CD4-positive, alpha-beta T cell (primary cell): ENCODE data around the gene KCNC1. TPM values are rescaled to one million over a fixed set of nuclear protein-coding genes. Genes with fewer than 3 reads are reported as not detected.

Experiments
- ATAC-seq: fragments of 200-7000 bp; cut with Tn5 transposase; one replicate; pipeline ENCODE4 v1.10.0; 2022; ENCODE audit warnings: mild to moderate bottlenecking; ENCODE audit not compliant: poor library complexity
- CTCF ChIA-PET: fragments of 350-600 bp; sonication (Branson Sonifier 250); formaldehyde crosslinking; loops from one replicate; lab custom pipeline; 2021; ENCODE audit warnings: antibody characterized with exemption, inconsistent platforms; lab: Charles Lee
- POLR2A ChIA-PET: fragments of 350-600 bp; sonication (Branson Sonifier 250); formaldehyde crosslinking; loops from one replicate; lab custom pipeline; 2021; ENCODE audit warnings: antibody characterized with exemption, inconsistent platforms; lab: Charles Lee
- DNase-seq, 14 experiments: peaks; one replicate each; pipeline ENCODE4 v3.0.0-alpha.2; 2013 to 2020; ENCODE audit warnings: mixed read lengths in 2 of 14
- H3K27ac ChIP-seq, 2 donors: one replicate each; pipeline versions ENCODE4 v1.5.1 to v1.7.0; 2013; ENCODE audit warnings: low read length in 2 of 2, low read depth in 1 of 2, mild to moderate bottlenecking in 1 of 2
- H3K27me3 ChIP-seq, 2 experiments: 1 replicate in 1 of 2; 2 replicates in 1 of 2; pipeline versions ENCODE4 v1.6.1 to v1.7.0; 2013; ENCODE audit warnings: low read length in 2 of 2, control low read depth in 1 of 2, mild to moderate bottlenecking in 1 of 2, moderate library complexity in 1 of 2; ENCODE audit not compliant: insufficient read depth in 2 of 2, control insufficient read depth in 1 of 2
- H3K36me3 ChIP-seq: one replicate; pipeline ENCODE4 v1.6.1; 2013; ENCODE audit warnings: low read length, control low read depth; ENCODE audit not compliant: insufficient read depth
- H3K4me1 ChIP-seq: one replicate; pipeline ENCODE4 v1.6.1; 2013; ENCODE audit warnings: low read length, control low read depth; ENCODE audit not compliant: insufficient read depth
- H3K4me3 ChIP-seq: one replicate; pipeline ENCODE4 v1.5.1; 2013; ENCODE audit warnings: mild to moderate bottlenecking, low read length, moderate library complexity
- H3K9me3 ChIP-seq, 2 experiments: 1 replicate in 1 of 2; 2 replicates in 1 of 2; pipeline versions ENCODE4 v1.6.1 to v1.7.0; 2013; ENCODE audit warnings: low read length in 2 of 2, mild to moderate bottlenecking in 2 of 2, control low read depth in 1 of 2, moderate library complexity in 1 of 2; ENCODE audit not compliant: control insufficient read depth in 1 of 2, insufficient read depth in 1 of 2
- H3K27ac Mint-ChIP-seq: one replicate; pipeline ENCODE4 v1.8.0; 2020; ENCODE audit warnings: mixed read lengths
- H3K27me3 Mint-ChIP-seq: one replicate; pipeline ENCODE4 v1.8.0; 2021; ENCODE audit warnings: mixed read lengths
- H3K36me3 Mint-ChIP-seq: one replicate; pipeline ENCODE4 v1.8.0; 2021; ENCODE audit warnings: low read depth, mixed read lengths
- H3K4me1 Mint-ChIP-seq: one replicate; pipeline ENCODE4 v1.8.0; 2021; ENCODE audit warnings: low read depth, mixed read lengths
- H3K4me3 Mint-ChIP-seq: one replicate; pipeline ENCODE4 v1.8.0; 2020; ENCODE audit warnings: mild to moderate bottlenecking, mixed read lengths
- H3K9me3 Mint-ChIP-seq: one replicate; pipeline ENCODE4 v1.8.0; 2020; ENCODE audit warnings: mixed read lengths
- intact Hi-C, 2 experiments: fragments of 100-400 bp; cut with DNase I in 1 of 2; cut with micrococcal nuclease in 1 of 2; formaldehyde crosslinking; loops; one replicate each; pipeline versions ENCODE4 v1.15.1 to v1.9.0; 2023 to 2025; cut with DNase I, micrococcal nuclease
- total RNA-seq, 174 experiments: library from RNA in 2 of 174; stranded (reverse) in 2 of 174; gene quantifications; one replicate each; pipeline ENCODE4 v1.2.3 and lab custom pipeline; 2021 to 2026
- TF ChIP-seq, protein P1 (sequence below): fragments of 200-600 bp; IDR thresholded peaks from one replicate; pipeline ENCODE4 v1.8.0; 2022; ENCODE audit warnings: antibody characterized with exemption, mild to moderate bottlenecking

The KCNC1 gene
- total RNA-seq, 2 experiments from 2014 or later, result not detected

DNA sequence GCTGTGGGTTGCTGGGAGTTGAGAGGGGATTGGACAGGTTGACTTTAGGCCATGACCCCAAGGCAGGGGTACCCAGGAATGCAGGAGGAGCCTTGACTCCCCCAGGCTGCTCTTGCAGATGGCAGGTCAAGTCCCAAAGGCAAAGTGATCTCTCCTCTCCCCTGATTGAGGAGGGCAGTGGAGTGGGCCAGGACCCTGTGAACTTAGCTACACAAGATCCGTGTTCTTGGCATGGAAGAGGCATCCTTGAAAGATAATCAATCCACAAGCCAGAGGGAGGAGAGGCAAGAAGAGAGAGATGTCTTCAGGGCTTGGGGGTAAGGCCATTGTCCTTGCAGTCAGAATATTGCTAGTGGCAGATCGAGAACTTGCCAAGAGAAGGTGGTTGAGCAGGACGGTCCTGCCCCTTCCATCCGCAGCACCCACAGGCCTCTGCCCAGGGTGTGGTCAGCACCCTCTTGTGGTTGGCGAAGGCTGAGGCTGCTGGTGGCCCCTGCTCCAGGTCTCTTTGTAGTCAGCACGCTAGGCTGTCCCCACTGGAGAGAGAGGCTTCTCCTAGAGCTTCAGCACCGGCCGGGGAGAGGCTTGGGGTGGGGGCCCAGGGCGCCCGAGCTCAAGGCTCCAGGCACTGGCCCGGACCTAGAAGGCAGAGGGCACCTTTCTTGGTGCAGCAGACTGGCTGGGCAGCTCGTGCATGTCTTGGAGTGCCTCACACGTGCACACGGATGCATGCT is 45.4 kb downstream of the KCNC1 start:
- TF ChIP-seq, protein P1, sequence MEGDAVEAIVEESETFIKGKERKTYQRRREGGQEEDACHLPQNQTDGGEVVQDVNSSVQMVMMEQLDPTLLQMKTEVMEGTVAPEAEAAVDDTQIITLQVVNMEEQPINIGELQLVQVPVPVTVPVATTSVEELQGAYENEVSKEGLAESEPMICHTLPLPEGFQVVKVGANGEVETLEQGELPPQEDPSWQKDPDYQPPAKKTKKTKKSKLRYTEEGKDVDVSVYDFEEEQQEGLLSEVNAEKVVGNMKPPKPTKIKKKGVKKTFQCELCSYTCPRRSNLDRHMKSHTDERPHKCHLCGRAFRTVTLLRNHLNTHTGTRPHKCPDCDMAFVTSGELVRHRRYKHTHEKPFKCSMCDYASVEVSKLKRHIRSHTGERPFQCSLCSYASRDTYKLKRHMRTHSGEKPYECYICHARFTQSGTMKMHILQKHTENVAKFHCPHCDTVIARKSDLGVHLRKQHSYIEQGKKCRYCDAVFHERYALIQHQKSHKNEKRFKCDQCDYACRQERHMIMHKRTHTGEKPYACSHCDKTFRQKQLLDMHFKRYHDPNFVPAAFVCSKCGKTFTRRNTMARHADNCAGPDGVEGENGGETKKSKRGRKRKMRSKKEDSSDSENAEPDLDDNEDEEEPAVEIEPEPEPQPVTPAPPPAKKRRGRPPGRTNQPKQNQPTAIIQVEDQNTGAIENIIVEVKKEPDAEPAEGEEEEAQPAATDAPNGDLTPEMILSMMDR, result no peak
- intact Hi-C loops, result no loop called here
- POLR2A ChIA-PET, result no interaction called here
- H3K4me1 ChIP-seq, result no peaks in the 10 kb centered on the region
- Mint-ChIP-seq H3K4me1 (no peaks in the 10 kb centered on the region), H3K4me3 (no peak overlapping the region), H3K36me3 (no peaks in the 10 kb centered on the region), H3K9me3 (no peaks in the 10 kb centered on the region), H3K27me3 (no peaks in the 10 kb centered on the region), H3K27ac (no peak overlapping the region)
- CTCF ChIA-PET, result no interaction called here
- no peaks in the 10 kb centered on the region for H3K36me3 ChIP-seq
- no peak overlapping the region for H3K4me3 ChIP-seq
- no peak for DNase-seq
- H3K27ac ChIP-seq, result no peak overlapping the region
- H3K9me3 ChIP-seq, result no peaks in the 10 kb centered on the region
- H3K27me3 ChIP-seq, result no peaks in the 10 kb centered on the region
- no peak for ATAC-seq

DNA sequence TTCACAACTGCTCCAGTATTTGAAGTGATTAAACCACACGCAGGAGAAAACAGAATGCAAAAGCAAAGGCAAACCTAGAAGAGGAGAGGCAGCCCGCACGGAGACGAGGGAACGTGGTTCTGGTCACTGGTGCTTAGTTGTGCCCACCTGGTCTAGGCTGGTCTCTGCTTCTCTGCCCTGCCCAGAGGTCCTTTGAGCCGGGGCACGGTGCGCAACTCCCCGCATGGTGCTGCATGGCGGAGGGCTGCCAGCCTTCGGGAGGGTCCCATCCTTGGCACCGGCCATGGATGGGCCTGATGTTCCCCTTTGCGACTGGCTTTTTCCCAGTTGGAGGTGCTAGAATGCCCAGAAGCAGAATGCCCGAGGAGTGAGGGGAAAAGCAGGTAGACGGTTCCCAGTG is 46.1 kb downstream of the KCNC1 start:
- Mint-ChIP-seq H3K27me3 (no peaks in the 10 kb centered on the region), H3K9me3 (no peaks in the 10 kb centered on the region), H3K4me1 (no peaks in the 10 kb centered on the region), H3K4me3 (no peak overlapping the region), H3K27ac (no peak overlapping the region), H3K36me3 (peaks cover 3% of the 10 kb centered on the region)
- intact Hi-C loops, result no loop called here
- TF ChIP-seq, protein P1, result no peak
- no peaks in the 10 kb centered on the region for H3K4me1 ChIP-seq
- no peaks in the 10 kb centered on the region for H3K27me3 ChIP-seq
- ChIA-PET POLR2A (no interaction called here), CTCF (no interaction called here)
- no peaks in the 10 kb centered on the region for H3K9me3 ChIP-seq
- H3K4me3 ChIP-seq, result no peak overlapping the region
- DNase-seq (no peak), ATAC-seq (no peak)
- no peak overlapping the region for H3K27ac ChIP-seq
- H3K36me3 ChIP-seq, result no peaks in the 10 kb centered on the region

DNA sequence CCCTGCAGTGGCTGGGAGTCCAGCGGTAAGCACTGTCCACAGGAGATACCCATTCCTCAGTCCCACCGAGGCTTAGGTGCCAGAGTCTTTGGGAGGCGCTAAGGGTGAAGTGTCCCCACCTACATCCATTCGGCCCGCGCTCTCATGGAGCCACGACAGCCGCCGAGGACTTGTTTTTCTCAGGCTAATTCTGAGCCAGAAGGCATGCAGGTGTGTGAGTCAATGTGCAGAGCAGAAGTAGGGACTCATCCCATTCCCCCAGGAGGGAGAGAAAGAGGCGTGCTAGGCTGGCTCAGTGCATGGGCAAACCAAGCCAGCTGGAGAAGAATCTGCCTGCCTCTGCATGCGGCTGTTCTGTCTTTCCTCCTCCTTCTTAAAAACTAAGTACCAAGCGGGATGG is 46.6 kb downstream of the KCNC1 start:
- Histone ChIP-seq H3K4me1 (no peaks in the 10 kb centered on the region), H3K36me3 (no peaks in the 10 kb centered on the region), H3K9me3 (no peaks in the 10 kb centered on the region), H3K4me3 (no peak overlapping the region), H3K27ac (no peak overlapping the region), H3K27me3 (no peaks in the 10 kb centered on the region)
- Mint-ChIP-seq H3K27ac (no peak overlapping the region), H3K4me1 (no peaks in the 10 kb centered on the region), H3K4me3 (no peak overlapping the region), H3K36me3 (peaks cover 6% of the 10 kb centered on the region), H3K27me3 (no peaks in the 10 kb centered on the region), H3K9me3 (no peaks in the 10 kb centered on the region)
- intact Hi-C loops, result no loop called here
- DNase-seq, result no peak
- ChIA-PET CTCF (no interaction called here), POLR2A (no interaction called here)
- ATAC-seq, result no peak
- TF ChIP-seq, protein P1, result no peak
